SK-N-MC (cell line): ENCODE results near the gene OR8D2.

ENCODE experiments used
- EZH2 ChIP-seq: fragments of 200-600 bp; sonication (generic); IDR thresholded peaks from one replicate; pipeline ENCODE4 v1.6.1; 2017; ENCODE audit warnings: antibody characterized with exemption
- POLR2AphosphoS5 ChIP-seq: IDR thresholded peaks from 2 replicates; pipeline ENCODE4 v1.6.1; 2012; ENCODE audit warnings: mild to moderate bottlenecking, low read depth, low read length, borderline replicate concordance

GRCh38 chr11:124310721-124311120 lies 9.3 kb downstream of the OR8D2 start:
- no peak for TF ChIP-seq EZH2
- no peak for TF ChIP-seq POLR2AphosphoS5
